Glomerular visceral epithelial cell (primary cell): ENCODE data around the gene ALOXE3.

Experiments used
- DNase-seq: peaks from one replicate; pipeline ENCODE4 v3.0.0-alpha.2; 2016; ENCODE audit errors: extremely low spot score

ALOXE3 gene

DNA sequence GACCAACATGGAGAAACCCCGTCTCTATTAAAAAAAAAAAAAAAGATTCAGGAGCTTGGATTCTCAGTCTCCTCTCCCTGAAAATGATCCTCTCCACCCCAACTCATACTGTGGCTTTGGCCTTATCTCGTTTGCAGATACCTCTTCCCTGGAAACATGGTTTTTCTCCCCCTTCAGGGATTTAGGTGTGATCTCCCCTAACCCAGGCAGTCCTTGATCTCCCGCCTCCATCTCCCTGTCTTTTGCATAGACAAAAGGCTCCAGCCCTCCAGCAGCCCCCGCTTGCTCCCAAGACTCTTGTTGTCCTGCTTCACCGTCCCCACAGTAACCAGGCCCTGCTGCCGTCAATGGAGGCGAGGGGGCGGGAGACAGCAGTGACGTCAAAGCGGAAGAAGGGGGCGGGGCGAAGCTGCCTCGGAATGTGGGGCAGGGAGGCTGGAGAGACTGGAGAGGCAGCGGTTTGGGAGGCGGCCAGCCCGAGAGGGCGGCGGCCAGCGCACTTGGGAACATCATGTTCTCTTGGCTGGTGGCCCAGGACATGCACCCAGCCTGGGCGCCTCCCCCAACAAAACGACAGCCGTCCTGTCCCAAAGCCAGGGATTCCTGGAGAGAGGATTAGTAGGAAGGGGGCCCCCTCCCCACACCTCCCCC lies 35.8 kb upstream of the ALOXE3 start:
- DNase-seq, result peak; percentile 99

DNA sequence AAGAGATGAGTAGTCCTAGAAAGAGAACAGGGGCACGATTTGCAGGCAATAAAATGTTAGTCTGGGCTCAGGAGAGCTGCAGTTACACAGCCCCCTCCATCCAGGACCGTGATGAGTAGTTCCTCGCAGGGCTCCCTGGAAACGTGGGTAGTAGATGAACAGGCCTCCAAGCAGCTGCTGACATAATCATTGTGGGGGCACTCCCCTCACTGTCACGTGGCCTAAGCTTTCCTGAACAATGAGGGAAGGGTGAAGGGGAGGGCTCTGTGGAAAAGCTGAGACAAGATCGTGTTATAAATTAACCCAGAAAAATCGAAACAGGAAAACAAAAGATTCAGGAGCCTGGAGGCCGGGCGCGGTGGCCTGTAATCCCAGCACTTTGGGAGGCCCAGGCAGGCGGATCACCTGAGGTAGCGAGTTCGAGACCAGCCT lies 35.2 kb upstream of the ALOXE3 start:
- DNase-seq, result peak; percentile 99

DNA sequence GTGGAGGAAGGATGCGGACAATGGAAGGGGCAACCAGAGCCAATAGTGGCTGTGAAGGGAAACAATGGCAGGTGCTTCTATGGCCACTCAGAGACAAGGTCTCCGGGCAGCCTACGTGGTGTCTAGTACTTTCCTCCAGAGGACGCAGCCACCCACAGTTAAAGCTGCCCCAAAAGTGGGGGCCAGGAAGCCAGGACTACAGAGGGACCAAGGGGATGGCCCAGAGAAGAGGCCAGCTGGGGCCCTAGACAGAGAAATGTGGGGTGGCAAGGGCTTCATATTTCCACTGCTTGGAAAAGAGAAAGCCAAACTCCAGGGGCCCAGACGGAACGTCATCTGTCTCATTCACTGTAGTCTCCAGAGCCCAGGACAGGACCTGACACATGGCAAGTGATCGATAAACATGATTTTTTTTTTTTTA lies 34.7 kb upstream of the ALOXE3 start:
- DNase-seq, result no peak

DNA sequence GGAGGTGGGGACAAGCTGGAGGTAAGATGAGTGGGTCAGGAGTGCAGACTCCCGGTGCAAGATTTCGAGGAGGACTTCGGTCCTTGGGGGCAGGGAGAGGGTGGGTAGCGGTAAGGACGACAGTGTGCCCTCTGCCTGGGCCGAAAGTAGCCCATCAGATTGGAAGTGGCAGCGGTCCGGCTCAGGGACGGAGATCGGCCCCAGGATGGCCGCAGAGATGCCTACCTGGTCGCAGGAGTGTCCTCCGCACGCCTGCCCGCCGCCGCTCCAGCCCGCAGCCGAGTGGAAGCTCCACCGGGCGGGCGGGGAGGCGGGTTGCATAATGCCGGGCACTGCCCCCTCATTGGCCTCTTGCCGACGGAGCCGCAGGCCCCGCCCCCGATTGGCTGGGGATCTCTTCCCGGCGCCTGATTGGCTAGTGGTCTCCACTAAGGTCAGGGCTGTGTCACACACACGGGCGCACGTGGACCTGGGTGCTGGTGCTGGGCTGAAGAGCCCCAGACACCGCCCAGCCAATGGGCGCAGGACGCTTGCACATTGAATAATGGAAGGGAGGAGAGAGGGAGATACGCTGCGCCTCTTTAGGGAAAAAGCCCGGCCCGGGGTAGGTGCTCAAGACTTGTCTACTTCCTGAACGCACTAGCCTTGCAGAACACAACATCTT lies 33.9 kb upstream of the ALOXE3 start, which contains the start of gene PER1:
TSS of gene PER1 (minus strand) at position 293 of the 664 bp plus-strand sequence. CDS start 1,698 bp downstream, outside the sequence.
- peak; percentile 95 for DNase-seq

DNA sequence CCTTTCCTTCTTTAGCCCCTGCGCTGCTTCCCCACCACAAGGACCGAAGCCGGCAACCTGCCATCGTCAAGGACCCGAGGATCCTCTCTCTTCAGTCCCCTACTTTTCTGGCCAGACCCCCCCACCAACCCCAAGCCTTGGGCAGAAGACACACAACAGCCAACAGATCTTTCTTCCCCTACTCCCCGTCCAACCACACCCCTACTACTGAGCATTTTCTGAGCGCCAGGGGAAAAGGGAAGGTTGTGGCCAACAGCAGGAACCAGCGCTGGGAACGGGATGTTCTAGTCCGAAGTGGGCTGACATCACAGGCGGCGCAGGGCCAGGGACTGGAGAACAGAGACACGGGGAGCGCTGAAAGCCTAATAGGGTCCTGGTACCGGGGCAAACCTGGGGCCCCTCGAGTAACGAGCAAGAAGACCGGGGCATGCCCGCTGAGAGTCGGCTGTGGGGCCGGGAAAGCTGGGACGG lies 33.4 kb upstream of the ALOXE3 start:
- DNase-seq, result peak; percentile 50

DNA sequence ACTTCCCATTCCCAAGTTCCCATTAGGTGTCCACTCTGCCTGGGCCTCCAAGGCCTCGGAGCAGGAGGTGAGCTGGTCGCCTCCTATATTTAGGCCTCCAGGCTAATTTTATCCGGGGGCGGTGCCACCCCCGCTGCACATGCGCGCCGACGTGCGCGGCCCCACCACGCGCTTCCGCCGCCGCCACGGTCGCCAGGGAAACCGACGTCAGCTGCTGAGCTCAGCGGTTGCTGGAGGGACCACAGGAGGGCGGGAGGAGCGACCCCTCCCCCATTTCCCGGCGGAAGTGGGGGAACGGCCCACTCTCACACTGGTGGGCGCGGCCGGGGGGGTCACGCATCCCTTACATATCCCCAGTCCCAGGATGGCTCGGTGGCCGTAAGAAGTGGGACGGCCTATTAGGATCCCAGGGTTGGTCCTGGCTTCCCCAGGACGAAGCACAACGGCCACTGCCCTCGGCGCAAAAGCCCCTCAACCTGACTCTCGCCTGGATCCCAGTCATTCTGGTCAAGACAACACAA lies 32.9 kb upstream of the ALOXE3 start:
- peak; percentile 76 for DNase-seq

DNA sequence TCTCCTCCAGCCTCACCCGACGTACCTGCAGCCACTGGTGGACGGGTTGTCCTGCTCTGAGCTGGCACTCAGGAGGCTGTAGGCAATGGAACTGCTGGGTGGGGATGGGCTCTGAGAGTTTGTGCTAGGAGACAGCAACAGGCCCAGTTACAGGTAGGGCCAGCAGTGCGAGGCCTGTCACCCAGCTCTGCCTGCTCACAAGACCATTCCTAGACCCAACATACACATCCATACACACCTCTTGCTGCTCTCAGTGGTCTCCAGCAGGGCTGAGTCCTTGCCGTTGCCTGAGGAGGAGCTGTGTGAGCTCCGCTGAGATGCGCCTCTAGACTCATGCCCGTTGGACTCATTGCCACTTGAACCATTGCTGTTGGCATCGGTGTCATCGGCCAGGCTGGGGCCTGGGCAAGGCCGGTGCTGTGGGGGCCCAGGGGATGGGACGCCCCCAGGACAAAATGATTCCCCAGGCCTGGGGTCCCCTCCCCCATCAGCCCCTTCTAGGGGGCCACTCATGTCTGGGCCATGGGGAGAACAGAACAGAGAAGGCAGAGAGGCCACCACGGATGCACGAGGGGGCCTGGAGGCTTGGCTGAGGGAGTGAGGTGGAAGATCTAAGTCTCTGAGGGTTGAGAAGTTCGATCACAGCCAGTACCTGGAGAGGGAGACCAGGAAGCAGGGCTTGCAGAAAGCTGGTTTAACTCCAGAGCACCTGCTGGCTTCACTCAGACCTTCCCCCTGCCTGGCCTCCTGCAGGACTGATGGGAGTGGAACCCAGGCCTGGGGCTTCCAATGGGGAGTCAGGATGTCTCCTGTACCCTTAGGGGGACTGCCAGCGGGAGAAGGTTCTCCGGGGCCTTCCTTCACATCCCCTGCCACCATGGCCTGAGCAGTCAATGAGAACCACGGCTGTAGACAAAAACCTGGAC lies 32.1 kb upstream of the ALOXE3 start:
- no peak for DNase-seq

DNA sequence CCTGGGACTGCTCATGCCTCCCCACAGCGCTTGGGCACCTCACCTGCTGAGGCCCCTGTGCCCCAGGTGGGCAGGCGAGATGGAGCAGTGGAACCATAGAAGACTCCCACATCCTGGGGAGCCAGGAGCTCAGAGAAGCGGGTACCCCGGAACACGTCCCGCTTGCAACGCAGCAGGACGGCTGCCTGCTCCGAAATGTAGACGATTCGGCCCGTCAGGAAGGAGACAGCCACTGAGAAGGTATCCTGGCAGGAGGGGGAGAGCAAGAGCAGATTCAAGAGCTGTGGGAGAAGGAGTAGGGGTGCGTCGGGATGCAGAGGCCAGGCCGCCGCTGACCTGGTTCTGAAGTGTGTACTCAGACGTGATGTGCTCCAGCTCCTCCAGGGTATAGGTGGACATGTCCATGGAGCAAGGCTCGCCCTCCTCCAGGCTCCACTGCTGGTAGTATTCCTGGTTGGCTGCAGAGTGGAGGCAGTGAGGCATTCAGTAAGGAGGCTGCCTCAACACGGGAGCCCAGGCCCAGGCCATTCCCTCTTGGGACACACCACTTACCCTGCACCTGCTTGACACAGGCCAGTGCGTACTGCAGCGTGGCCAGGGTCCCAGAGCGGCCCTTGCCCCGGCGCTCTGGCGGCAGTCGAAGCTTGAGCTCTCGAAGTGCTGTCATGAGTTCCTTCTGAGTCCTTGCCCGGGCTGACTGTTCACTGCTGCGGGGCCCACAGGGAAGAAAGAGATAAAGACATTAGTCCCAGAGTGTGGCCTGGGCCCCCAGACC lies 31.3 kb upstream of the ALOXE3 start:
- DNase-seq, result no peak

DNA sequence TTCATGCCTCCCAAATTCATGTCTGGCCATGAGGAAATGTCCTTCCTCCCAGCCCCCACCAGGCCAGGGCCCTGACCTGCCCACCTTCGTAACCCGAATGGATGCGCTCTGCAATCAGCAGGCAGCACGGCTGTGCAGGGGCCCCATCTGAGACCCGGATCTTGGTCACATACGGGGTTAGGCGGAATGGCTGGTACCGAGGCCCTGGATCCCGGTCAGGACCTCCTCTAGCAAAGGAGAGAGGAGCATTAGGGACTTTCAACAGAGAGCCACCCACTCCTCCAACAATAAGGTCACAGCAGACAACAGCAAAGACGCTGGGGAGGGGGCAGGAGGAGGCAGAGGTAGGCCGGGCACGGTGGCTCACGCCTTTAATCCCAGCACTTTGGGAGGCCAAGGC lies 30.2 kb upstream of the ALOXE3 start:
- DNase-seq, result no peak

DNA sequence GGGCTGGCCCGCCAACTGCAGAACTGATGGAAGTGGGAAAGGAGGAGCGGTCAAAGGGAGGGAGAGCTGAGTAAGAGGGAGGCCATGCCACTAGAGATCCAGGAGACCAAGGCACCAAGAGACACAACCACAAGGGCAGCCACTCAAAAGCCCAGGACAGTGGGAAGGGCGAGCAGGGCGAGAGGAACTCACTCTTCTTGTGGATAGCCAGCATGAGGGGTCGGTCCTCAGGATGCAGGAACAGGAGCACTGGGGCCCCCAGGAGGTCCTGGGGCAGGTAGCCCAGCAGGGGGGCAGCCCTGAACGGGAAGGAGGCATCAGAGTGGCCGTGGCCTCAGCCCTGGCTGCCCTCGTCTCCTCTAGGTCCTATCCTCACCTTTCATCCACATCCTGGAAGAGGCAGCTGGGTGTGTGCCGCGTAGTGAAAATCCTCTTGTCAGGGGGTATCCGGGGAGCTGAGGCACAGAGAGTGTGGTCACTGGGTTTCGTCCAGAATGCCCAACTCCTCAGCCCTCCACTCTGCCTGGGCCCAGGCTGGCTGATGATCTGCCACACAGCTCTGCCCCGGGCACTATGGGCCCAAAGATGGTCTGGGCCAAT lies 29.6 kb upstream of the ALOXE3 start:
- no peak for DNase-seq

DNA sequence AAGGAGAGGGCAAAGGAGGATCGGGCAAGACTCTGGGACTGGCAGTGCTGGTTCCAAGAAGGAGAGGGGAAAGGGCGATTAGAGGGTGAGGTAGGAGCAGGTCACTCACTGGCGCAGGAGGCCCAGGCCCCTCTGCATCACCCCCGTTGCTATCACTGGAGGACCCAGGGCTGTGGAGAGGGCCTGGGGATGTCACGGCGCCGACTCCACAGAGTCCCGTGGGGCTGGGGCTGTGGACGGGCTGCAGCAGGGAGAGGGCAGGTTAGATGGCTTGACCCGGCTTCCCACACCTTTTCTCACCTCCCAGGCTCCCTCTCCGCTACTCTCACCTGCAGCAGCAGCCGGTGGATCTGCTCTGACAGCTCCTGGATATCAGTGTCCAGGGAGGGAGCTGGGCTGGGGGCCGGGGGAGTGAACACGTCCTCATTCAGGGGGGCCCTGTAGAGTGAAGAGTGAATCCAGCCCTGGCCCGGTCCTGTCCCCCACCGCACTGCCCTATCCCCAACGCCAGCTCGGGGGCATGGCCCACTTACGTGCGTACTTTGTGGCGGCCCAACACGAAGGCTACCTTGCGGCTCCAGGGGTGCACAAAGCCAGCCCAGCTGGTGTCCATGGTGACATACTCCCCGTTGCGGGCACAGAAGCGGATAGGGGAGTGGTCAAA lies 29.0 kb upstream of the ALOXE3 start:
- DNase-seq, result no peak

DNA sequence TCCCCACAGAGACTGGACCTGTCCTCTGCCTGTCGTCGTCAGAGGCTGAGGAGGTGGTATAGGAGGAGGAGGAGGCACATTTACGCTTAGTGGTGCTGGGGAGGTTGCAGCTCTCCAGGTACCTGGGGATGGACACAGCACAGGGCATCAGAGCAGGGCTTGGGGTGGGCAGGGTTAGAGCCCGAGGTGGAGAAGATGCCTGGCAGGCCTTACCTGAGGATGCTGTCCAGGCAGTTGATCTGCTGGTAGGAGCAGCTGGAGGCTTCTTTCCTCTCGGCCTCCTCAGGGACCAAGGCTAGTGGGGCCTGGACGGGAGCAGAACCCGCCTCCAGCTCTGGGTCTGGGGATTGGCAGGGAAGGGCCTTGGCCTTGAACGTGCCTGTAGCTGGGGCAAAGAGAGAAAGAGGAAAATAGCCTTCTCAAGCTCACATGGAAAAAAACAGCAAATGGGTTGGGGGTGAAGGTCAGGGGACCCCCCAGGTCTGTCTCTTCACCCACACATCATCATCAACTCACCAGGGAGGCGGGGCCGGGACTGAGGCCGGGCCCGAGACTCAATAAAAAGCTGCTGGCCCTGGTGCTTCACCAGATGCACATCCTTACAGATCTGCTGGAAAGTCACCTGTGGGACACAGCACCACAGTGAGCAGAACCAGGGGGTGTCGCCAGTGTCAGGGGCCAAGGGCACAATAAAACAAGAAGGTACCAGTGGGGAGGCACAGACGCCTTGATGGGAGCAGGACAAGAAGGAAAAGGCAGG lies 28.2 kb upstream of the ALOXE3 start:
- DNase-seq, result no peak

DNA sequence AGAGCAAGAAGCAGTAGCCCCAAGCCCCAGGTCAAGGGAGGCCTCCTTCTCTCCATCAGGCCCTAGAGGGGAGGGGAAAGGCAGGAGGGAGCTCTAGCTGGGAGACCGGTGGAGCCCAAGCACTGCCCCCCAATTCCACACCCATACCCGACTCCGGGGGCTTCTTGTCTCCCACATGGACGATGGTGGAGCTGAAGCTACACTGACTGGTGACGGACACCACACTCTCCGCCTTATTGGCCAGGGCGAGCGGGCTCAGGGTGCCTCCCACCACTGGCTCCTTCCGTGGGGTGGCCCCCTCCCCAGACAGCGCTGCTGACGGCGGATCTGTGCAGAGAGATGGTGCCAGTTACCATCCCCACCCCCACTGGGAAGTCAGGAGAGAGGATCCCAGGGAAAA lies 27.5 kb upstream of the ALOXE3 start:
- DNase-seq, result no peak

DNA sequence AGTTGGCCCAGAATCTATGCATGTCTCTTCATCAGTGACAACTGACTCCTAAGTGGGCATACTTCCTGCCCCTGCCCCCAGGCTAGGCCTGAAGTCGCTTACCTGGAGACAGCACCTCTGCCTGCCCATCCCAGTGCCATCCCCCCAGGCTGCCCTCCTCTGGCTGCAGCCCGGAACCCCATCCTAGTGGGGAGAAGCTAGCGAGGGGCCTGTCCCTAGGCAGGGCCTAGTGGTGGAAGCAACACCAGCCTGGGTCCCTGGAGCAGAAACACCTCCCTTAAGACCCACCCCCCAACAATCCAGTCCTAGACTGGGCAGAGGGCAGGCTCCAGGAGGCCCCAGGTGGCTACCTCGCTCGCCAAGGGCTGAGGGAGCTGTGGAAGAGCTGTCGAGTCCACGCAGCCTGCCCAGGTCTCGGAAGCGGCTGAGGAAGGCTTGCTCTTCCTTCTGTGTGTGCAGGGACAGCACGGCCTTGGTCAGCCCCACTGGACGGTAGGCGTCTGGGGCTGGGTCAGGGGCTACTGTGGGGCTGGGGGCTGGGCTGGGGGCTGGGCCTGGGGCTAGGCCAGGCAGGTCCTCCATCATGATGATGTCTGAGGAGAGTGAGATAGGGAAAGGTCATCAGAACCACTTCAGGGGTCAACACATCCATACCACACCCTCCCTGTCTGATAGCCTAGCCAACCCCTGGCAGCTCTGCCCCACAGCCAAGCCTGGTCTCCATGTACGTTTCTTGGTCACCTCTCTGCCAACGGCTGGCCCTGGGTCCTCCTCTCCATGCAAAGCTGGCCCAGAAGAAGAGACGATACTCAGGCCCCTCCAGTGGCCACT lies 26.3 kb upstream of the ALOXE3 start:
- no peak for DNase-seq

DNA sequence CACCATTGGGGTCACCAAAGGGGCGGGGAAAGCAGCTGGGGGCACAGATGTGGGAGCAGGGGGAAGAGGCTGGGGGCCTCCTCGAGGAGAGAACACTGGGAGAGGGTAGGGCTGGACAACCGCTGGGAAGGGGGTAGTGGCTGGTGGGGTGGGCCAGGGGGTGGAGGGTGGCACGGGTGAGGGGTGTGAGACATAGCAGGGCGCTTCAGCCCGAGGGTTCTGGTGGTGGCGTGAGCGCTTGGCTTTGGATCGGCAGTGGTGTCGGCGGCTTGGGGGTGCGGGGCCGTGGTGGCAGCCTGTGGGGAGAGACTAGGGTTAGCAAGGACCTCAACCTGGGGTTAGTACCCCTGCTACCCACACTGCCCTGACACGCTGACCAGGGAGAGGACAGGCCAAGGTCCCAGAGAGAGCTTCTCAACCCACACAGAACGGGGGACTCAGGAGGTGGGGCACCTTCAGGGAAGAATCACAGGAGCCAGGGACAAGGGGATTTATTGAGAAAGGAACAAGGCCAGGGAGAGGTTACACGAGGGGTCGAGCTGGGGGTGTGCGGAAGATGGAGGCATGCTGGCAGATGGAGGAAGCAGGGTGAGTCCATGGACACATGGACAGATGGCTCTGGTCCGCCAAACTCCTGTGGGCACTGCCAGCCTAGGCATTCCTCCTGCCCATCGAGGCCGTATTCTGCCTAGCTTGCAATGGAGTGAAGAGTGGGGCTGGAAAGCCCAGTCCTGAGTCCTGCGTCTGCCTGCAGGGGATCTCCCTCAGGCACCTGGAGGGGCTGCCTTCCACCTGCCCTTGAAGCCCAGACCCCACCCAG lies 25.5 kb upstream of the ALOXE3 start:
- DNase-seq, result no peak

DNA sequence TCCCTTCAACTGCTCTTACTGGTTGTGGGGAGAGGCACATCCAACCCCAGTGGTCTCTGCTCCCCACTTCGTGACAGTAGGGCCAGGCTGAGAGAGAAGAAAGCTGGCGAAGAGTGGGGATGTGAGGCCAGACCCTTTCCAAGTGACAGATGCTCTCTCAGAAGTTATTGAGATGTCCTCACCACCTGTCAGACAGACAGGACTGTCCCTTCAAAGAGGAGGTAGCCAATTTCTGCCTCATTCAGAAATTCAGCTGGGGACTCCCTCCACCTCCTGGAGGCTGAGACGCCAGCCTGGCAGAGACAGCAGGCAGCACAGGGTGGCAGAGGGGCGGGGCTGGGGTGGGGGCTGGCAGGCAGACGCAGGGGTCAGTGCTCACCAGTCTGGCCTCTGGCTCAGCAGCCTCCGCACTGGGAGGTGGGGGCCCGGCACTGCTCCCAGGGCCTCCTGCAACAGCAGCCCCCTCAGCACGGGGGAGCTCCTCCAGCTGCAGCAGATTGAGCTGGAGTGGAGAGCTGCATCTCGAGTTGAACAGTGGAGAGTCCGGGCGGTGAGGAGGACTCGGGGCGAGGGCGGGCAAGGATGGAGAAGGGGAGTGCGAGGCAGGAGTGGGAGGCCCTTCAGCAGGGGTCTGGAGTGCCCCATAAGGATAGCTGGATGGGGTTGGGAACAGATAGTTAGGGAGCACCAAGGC lies 24.7 kb upstream of the ALOXE3 start:
- no peak for DNase-seq
